Ovary (tissue), 9 donors: ENCODE measurements around the gene FGFR3. TPM values are rescaled to one million over a fixed set of nuclear protein-coding genes. Genes with fewer than 3 reads are reported as not detected.

ENCODE experiments used
- DNase-seq, 5 donors: peaks; one replicate each; pipeline ENCODE4 v3.0.0-alpha.2; 2019 to 2020
- H3K27ac ChIP-seq, 2 donors: fragments of 200-600 bp; one replicate each; pipeline versions ENCODE4 v1.5.1 to v1.8.0; 2019 to 2022
- H3K27me3 ChIP-seq: fragments of 200-600 bp; one replicate; pipeline ENCODE4 v1.8.0; 2022
- H3K36me3 ChIP-seq: fragments of 200-600 bp; sonication (generic); one replicate; pipeline ENCODE4 v1.5.1; 2019
- H3K4me1 ChIP-seq: one replicate; pipeline ENCODE4 v1.8.1; 2013; ENCODE audit warnings: mild to moderate bottlenecking, moderate library complexity; ENCODE audit not compliant: insufficient read depth
- H3K4me3 ChIP-seq: fragments of 200-600 bp; sonication (generic); one replicate; pipeline ENCODE4 v1.5.1; 2017
- H3K9me3 ChIP-seq, 2 donors: fragments of 200-600 bp in 1 of 2; sonication (generic) in 1 of 2; one replicate each; pipeline versions ENCODE4 v1.5.1 to v1.8.1; 2013 to 2019; ENCODE audit warnings: mild to moderate bottlenecking in 1 of 2, moderate library complexity in 1 of 2
- EP300 ChIP-seq: sonication (generic); formaldehyde crosslinking; IDR thresholded peaks from one replicate; pipeline ENCODE4 v1.6.1; 2017; ENCODE audit warnings: antibody characterized with exemption
- POLR2A ChIP-seq: fragments of 450-650 bp; IDR thresholded peaks from one replicate; pipeline ENCODE4 v1.6.1; 2017; ENCODE audit warnings: antibody characterized with exemption, mild to moderate bottlenecking, moderate library complexity
- WGBS, 3 donors: extraction: QIAGEN DNeasy Blood & Tissue Kit in 1 of 3; methylation state at CpG; one replicate each; pipeline versions ENCODE4 v1.1.5 to v1.1.7; 2013 to 2017; 5-methylcytosine and 5-hydroxymethylcytosine counted together
- intact Hi-C, 4 donors: fragments of 100-400 bp; cut with DNase I; formaldehyde crosslinking; loops; one replicate each; pipeline versions ENCODE4 v1.11.0 to v1.15.1; 2022 to 2023
- polyA plus RNA-seq, 2 donors: library from polyadenylated mRNA; stranded (reverse); fragments of 200-250 nt in 1 of 2; fragments of 350-450 nt in 1 of 2; fragmentation: Illumina TruSeq in 1 of 2; extraction: RNeasy Lipid Tissue Mini Kit (QIAGEN cat#74804) in 1 of 2; gene quantifications; one replicate each; pipeline ENCODE4 v1.2.3, GENCODE V29; 2013 to 2014
- total RNA-seq, 7 donors: library from RNA; depleted of rRNA in 2 of 7; stranded (reverse); fragments of >200 nt in 2 of 7; fragmentation: NEBNext Ultra II Directional in 3 of 7; extraction: Animal tissue kit (Norgen Biotek cat#: 25700) in 3 of 7; gene quantifications; one replicate each; pipeline versions ENCODE4 v1.1.0 to v1.2.4, GENCODE V29; 2016 to 2023
- TF ChIP-seq, protein P1 (sequence below), 3 donors: fragments of 450-650 bp in 2 of 3; fragments of 200-600 bp in 1 of 3; IDR thresholded peaks; one replicate each; pipeline versions ENCODE4 v1.5.1 to v1.8.0; 2016 to 2022; ENCODE audit warnings: antibody characterized with exemption in 3 of 3, mild to moderate bottlenecking in 1 of 3
- donor health status: DM: no; HTN: no; CAD: no; lungs with moderate emphysema.
- donor health status: DM: no; HTN: no; CAD: no.
- donor health status: Bipolar disorder and iron deficiency.
- donor health status: DM: yes; HTN: yes; CAD: no.
- donor health status: DM: no; HTN: no; CAD: no.
- donor health status: DM: yes; HTN: yes; CAD: no.

Gene FGFR3
- total and polyA plus RNA-seq, 9 donors = 0.12 to 9.2 (median 0.57) TPM

DNA sequence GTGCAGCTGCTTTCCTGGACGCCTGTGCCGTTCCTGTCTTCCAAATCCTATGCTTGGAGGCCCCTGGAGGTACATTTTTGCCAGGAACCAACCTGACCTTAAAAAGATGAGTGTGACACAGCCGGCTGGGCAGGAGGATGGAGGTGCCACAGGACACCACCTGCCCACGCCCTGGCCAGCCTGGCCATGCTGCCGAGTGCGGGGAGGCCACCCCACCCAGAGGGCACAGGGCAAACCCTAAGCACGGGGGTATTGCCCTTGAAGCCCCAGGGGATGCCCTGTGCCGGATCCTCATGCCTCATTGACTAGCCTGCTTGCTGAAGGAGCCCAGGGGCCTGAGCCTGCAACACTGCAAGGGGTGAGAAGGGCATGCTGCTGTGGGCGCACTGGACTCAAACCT is 20.1 kb downstream of the FGFR3 start:
- Histone ChIP-seq H3K36me3 (no peaks in the 10 kb centered on the region), H3K4me3 (no peak overlapping the region), H3K4me1 (no peaks in the 10 kb centered on the region), H3K27me3 (no peaks in the 10 kb centered on the region), H3K9me3 (no peaks in the 10 kb centered on the region), H3K27ac (no peak overlapping the region)
- WGBS, 3 donors = 71 to 82% (median 72%) methylated on average over 9 of the region's 9 CpGs
- no peak for DNase-seq
- intact Hi-C loops = no loop called here
- TF ChIP-seq EP300 (no peak), POLR2A (no peak)
- TF ChIP-seq, protein P1, sequence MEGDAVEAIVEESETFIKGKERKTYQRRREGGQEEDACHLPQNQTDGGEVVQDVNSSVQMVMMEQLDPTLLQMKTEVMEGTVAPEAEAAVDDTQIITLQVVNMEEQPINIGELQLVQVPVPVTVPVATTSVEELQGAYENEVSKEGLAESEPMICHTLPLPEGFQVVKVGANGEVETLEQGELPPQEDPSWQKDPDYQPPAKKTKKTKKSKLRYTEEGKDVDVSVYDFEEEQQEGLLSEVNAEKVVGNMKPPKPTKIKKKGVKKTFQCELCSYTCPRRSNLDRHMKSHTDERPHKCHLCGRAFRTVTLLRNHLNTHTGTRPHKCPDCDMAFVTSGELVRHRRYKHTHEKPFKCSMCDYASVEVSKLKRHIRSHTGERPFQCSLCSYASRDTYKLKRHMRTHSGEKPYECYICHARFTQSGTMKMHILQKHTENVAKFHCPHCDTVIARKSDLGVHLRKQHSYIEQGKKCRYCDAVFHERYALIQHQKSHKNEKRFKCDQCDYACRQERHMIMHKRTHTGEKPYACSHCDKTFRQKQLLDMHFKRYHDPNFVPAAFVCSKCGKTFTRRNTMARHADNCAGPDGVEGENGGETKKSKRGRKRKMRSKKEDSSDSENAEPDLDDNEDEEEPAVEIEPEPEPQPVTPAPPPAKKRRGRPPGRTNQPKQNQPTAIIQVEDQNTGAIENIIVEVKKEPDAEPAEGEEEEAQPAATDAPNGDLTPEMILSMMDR (IDR thresholded peaks at IDR 0.05) = no peak

DNA sequence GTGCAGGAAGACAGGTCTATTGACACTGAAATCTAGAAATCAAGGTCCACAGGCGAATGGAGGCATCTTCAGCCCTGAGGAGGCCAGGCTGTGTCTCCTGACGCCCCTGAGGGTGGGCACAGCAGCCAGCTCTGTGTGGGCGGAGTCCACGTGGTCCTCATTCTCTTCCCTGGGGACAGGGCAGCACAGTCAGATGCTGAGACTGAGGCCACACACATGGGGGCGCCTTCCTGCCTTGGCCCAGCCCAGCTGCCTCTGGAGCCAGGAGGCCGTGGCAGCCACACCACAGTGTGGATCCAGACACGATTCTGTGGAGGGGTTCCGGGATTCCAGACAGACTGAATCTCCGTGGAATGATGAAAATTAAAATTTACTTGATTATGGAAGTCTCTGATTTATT is 20.8 kb downstream of the FGFR3 start:
- DNase-seq = no peak
- H3K36me3 ChIP-seq = no peaks in the 10 kb centered on the region
- 66 to 69% (median 69%) methylated on average over 9 of the region's 9 CpGs for WGBS, 3 donors
- no peak overlapping the region for H3K27ac ChIP-seq
- intact Hi-C loops = no loop called here
- H3K27me3 ChIP-seq = no peaks in the 10 kb centered on the region
- H3K4me1 ChIP-seq = no peaks in the 10 kb centered on the region
- H3K4me3 ChIP-seq = no peak overlapping the region
- TF ChIP-seq POLR2A (no peak), EP300 (no peak)
- TF ChIP-seq, protein P1 (IDR thresholded peaks at IDR 0.05) = no peak
- no peaks in the 10 kb centered on the region for H3K9me3 ChIP-seq

DNA sequence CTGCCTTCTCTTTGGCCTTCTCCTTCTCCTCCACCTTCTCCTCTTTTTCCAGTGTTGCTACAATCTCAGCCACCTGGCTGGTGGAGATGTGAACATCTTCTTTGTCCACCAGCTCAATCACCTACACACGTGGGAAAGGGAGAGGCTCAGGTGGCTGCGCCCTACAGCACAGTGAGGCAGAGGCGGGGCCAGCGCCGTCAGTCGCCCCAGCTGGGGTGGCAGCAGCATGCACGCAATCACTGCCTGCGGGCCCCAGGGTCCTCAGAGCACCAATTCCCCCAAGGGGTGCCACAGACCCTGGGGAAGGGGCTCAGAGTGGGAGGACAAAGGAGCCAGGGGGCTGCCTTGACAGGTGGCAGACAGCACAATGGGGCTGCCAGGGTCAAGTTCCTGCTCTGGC is 21.4 kb downstream of the FGFR3 start:
- Histone ChIP-seq H3K36me3 (no peaks in the 10 kb centered on the region), H3K27ac (no peak overlapping the region), H3K27me3 (no peaks in the 10 kb centered on the region), H3K9me3 (no peaks in the 10 kb centered on the region), H3K4me3 (no peak overlapping the region), H3K4me1 (peaks cover 2% of the 10 kb centered on the region)
- intact Hi-C loops = no loop called here
- DNase-seq = no peak
- TF ChIP-seq POLR2A = no peak
- no peak for TF ChIP-seq EP300
- TF ChIP-seq, protein P1 (IDR thresholded peaks at IDR 0.05) = no peak
- WGBS, 3 donors = 92 to 94% (median 93%) methylated on average over 8 of the region's 8 CpGs

DNA sequence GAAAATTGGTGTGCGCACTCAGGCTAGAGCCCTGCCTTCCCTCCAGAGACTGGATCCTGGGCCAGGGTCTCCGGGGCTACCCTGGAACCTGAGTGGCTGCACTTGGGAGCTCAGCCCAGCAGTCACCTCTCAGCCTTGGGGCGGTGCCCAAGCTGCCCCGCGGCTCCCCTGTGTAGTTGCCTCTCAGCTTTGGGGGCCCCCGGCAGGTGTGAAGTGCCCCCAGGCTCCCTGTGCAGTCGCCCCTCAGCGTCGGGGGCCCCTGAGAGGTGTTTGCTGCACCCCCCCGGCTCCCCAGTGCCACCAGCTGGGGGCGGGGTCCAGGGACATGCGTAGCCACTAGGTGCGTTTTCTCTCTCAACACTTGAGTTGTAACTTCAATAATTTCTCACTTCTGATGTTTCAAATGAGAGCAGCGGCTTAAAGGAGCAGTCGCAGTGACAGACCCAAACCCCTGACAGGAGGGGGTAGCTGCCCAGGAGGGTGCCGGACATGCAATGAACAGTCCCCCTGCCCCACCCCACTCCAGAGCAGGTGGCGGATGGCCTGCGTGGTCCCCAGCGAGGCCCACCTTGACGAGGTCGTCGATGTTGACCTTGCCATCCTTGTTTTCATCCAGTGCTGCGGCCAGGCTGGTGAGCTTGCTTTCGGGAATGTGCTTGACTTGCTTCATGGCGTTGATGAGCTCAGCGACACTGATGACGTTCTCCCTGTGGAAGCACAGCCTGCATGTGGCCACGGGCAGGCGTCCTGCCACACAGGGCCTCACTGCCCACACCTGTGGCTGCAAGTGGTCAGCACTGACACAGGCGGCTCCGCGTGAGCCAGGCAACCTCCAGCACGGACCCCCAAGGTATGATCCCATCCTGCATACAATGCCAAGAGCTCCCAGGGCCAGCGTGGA is 22.3 kb downstream of the FGFR3 start:
- Histone ChIP-seq H3K27ac (no peak overlapping the region), H3K36me3 (no peaks in the 10 kb centered on the region), H3K4me3 (no peak overlapping the region), H3K9me3 (no peaks in the 10 kb centered on the region), H3K27me3 (no peaks in the 10 kb centered on the region), H3K4me1 (peaks cover 2% of the 10 kb centered on the region)
- DNase-seq = no peak
- no peak for TF ChIP-seq POLR2A
- TF ChIP-seq EP300 = no peak
- TF ChIP-seq, protein P1 (IDR thresholded peaks at IDR 0.05) = no peak
- intact Hi-C loops = no loop called here
- WGBS, 3 donors = 89 to 93% (median 90%) methylated on average over 28 to 34 of the region's 34 CpGs
